ACHN (cell line): Measurements from ENCODE around the gene CD82.

Experiments used
- DNase-seq: peaks from one replicate; pipeline ENCODE4 v3.0.0-alpha.2; 2015
- in situ Hi-C: cut with HindIII; loops from 2 replicates; pipeline ENCODE4 v1.10.0; 2017; ENCODE audit warnings: low sequenced_read_pairs, low pct_ligation_motif_present, low pct_unique_long_range_greater_than_20kb

The CD82 gene

GRCh38 chr11:44621784-44622183, 56.3 kb downstream of the CD82 start:
- in situ Hi-C loops, result no loop called here
- no peak for DNase-seq

- no peak for DNase-seq
- in situ Hi-C loops, result no loop called here
These were observed 56.8 kb downstream of the CD82 start for GRCh38 chr11:44622190-44622650.

- in situ Hi-C loops, result no loop called here
- no peak for DNase-seq
These were observed 57.3 kb downstream of the CD82 start for GRCh38 chr11:44622721-44623258.

- DNase-seq, result no peak
- in situ Hi-C loops, result no loop called here
These were observed 57.9 kb downstream of the CD82 start for GRCh38 chr11:44623341-44623730.

GRCh38 chr11:44623731-44624491, 58.4 kb downstream of the CD82 start:
- in situ Hi-C loops, result no loop called here
- no peak for DNase-seq

GRCh38 chr11:44624761-44625221, 59.3 kb downstream of the CD82 start:
- in situ Hi-C loops, result no loop called here
- no peak for DNase-seq

GRCh38 chr11:44625759-44626523, 60.5 kb downstream of the CD82 start:
- DNase-seq, result no peak
- in situ Hi-C loops, result no loop called here

GRCh38 chr11:44626645-44627044, 61.2 kb downstream of the CD82 start:
- DNase-seq, result no peak
- in situ Hi-C loops, result no loop called here

GRCh38 chr11:44627165-44627789, 61.8 kb downstream of the CD82 start:
- no peak for DNase-seq
- in situ Hi-C loops, result no loop called here

- in situ Hi-C loops, result no loop called here
- DNase-seq, result no peak
These were observed 62.7 kb downstream of the CD82 start for GRCh38 chr11:44627911-44628729.

GRCh38 chr11:44628730-44629700, 63.6 kb downstream of the CD82 start:
- no peak for DNase-seq
- in situ Hi-C loops, result no loop called here

- in situ Hi-C loops, result no loop called here
- DNase-seq, result no peak
These were observed 64.4 kb downstream of the CD82 start for GRCh38 chr11:44629732-44630345.

GRCh38 chr11:44630511-44631210, 65.2 kb downstream of the CD82 start:
- no peak for DNase-seq
- in situ Hi-C loops, result no loop called here

- in situ Hi-C loops, result no loop called here
- no peak for DNase-seq
These were observed 66.4 kb downstream of the CD82 start for GRCh38 chr11:44631831-44632230.

GRCh38 chr11:44632466-44633123, 67.1 kb downstream of the CD82 start:
- peak; percentile 62 for DNase-seq
- in situ Hi-C loops, result no loop called here

- in situ Hi-C loops, result no loop called here
- DNase-seq, result peak; percentile 29
These were observed 68.2 kb downstream of the CD82 start for GRCh38 chr11:44633641-44634040.
